GM18511 (cell line): ENCODE measurements around the gene SLC37A3.
"Not testable (repeated sequence)": the region's sequence is repeated elsewhere in the genome, so short reads cannot be mapped to it uniquely, and the experiment has no call there.

Source experiments
- ATAC-seq: cut with Tn5 transposase; IDR thresholded peaks from one replicate; pipeline ENCODE4 v1.9.1; 2021; ENCODE audit warnings: mild to moderate bottlenecking, moderate library complexity; ENCODE audit not compliant: unreplicated experiment

Gene SLC37A3

GRCh38 chr7:140315498-140316164 is 82.7 kb downstream of the SLC37A3 start:
- no peak for ATAC-seq

- no peak for ATAC-seq
Observed at GRCh38 chr7:140314573-140315480, 83.5 kb downstream of the SLC37A3 start.

- ATAC-seq, result no peak
Observed at GRCh38 chr7:140312141-140312846, 86.0 kb downstream of the SLC37A3 start.

- ATAC-seq, result not testable (repeated sequence)
Observed at GRCh38 chr7:140311128-140311527, 87.2 kb downstream of the SLC37A3 start.

- ATAC-seq, result no peak
Observed at GRCh38 chr7:140310337-140311002, 87.9 kb downstream of the SLC37A3 start.

GRCh38 chr7:140308060-140308459 is 90.3 kb downstream of the SLC37A3 start:
- no peak for ATAC-seq

GRCh38 chr7:140304191-140304799 is 94.0 kb downstream of the SLC37A3 start:
- ATAC-seq, result peak; percentile 48

GRCh38 chr7:140300243-140301136 is 97.8 kb downstream of the SLC37A3 start:
- no peak for ATAC-seq

GRCh38 chr7:140298213-140298612 is 100.1 kb downstream of the SLC37A3 start:
- ATAC-seq, result no peak

GRCh38 chr7:140297192-140297591 is 101.1 kb downstream of the SLC37A3 start:
- no peak for ATAC-seq

GRCh38 chr7:140295224-140295738 is 103.0 kb downstream of the SLC37A3 start:
- ATAC-seq, result no peak

GRCh38 chr7:140294454-140294853 is 103.9 kb downstream of the SLC37A3 start:
- no peak for ATAC-seq

GRCh38 chr7:140292438-140292837 is 105.9 kb downstream of the SLC37A3 start:
- no peak for ATAC-seq

- no peak for ATAC-seq
Observed at GRCh38 chr7:140289804-140290203, 108.5 kb downstream of the SLC37A3 start.

GRCh38 chr7:140287988-140288387 is 110.3 kb downstream of the SLC37A3 start:
- ATAC-seq, result no peak

GRCh38 chr7:140285938-140286337 is 112.4 kb downstream of the SLC37A3 start:
- ATAC-seq, result no peak

- no peak for ATAC-seq
Observed at GRCh38 chr7:140284062-140284461, 114.3 kb downstream of the SLC37A3 start.
